ENCODE results near the gene ZCCHC7. TPM values are rescaled to one million over a fixed set of nuclear protein-coding genes. Genes with fewer than 3 reads are reported as not detected.

The ZCCHC7 gene
- total and polyA plus RNA-seq, 9 of the 15 experiments (the other 6 are each of a cell fraction or from before 2014, with no cell fraction given) = 34.1 to 68.9 (median 48.8) TPM

- TF ChIP-seq MGA (IDR thresholded peaks at IDR 0.05) = 0 out of 2 replicates have a peak, but pooled peaks have one; percentile 23
- TF ChIP-seq ZBTB7A (IDR thresholded peaks at IDR 0.05; ENCODE audit: borderline replicate concordance, control insufficient read depth, low read depth, low read length) = peak; percentile 32; the same call in 1 of the 2 replicates
Observed at GRCh38 chr9:37371565-37372464, 251.4 kb downstream of the ZCCHC7 start (continued).
